H1 (cell line): ENCODE data around the gene TMEM14B.
"Not testable (repeated sequence)": the region's sequence is repeated elsewhere in the genome, so short reads cannot be mapped to it uniquely, and the experiment has no call there.

ENCODE experiments used
- RFX5 ChIP-seq: IDR thresholded peaks from 2 replicates; pipeline ENCODE4 v1.6.1; 2011; ENCODE audit warnings: low read depth, low read length, improper control_type of control experiment, borderline replicate concordance
- TF ChIP-seq, protein P1 (sequence below), 3 experiments: IDR thresholded peaks; 1 replicate in 2 of 3; 2 replicates in 1 of 3; pipeline versions ENCODE4 v1.5.1 to v1.6.1; 2011; ENCODE audit warnings: low read length in 3 of 3, mild to moderate bottlenecking in 3 of 3, inconsistent platforms in 2 of 3, low read depth in 1 of 3, moderate library complexity in 1 of 3; ENCODE audit not compliant: insufficient read depth in 1 of 3; ENCODE audit errors: control extremely low read depth in 1 of 3

DNA sequence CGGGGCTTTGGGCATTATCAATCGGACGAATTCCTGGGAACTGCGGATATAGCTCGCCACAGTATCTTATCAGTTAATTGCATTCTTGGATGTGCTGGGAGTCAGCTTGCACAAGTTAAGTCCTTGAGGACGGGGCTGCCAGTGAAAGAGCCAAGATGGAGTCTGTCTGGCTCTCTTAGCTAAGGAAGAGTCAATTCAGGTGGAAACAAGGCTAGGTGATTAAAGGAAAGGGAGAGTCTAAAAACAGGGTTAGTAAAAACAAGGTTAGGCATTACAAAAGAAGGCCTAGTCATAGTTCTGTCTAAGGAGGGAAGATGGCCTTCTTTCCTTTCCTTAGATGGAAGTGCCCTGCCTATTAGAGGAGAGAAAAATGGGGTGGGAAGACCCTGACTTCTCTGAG lies 3.0 kb downstream of the TMEM14B start:
- TF ChIP-seq RFX5: not testable (repeated sequence)
- TF ChIP-seq, protein P1, sequence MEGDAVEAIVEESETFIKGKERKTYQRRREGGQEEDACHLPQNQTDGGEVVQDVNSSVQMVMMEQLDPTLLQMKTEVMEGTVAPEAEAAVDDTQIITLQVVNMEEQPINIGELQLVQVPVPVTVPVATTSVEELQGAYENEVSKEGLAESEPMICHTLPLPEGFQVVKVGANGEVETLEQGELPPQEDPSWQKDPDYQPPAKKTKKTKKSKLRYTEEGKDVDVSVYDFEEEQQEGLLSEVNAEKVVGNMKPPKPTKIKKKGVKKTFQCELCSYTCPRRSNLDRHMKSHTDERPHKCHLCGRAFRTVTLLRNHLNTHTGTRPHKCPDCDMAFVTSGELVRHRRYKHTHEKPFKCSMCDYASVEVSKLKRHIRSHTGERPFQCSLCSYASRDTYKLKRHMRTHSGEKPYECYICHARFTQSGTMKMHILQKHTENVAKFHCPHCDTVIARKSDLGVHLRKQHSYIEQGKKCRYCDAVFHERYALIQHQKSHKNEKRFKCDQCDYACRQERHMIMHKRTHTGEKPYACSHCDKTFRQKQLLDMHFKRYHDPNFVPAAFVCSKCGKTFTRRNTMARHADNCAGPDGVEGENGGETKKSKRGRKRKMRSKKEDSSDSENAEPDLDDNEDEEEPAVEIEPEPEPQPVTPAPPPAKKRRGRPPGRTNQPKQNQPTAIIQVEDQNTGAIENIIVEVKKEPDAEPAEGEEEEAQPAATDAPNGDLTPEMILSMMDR (IDR thresholded peaks at IDR 0.05; ENCODE audit: control extremely low read depth in 1 of 3, insufficient read depth in 1 of 3, low read depth in 1 of 3, low read length in 3 of 3): not testable (repeated sequence)
